H9 (cell line): ENCODE results near the gene HEATR9. TPM values are rescaled to one million over a fixed set of nuclear protein-coding genes. Genes with fewer than 3 reads are reported as not detected.

Source experiments
- DNase-seq: peaks from one replicate; pipeline ENCODE4 v3.0.0-alpha.2; 2017
- H2AFZ ChIP-seq: one replicate; pipeline ENCODE4 v1.6.1; 2013; ENCODE audit warnings: mild to moderate bottlenecking, low read length, control low read depth, moderate library complexity
- H2AK5ac ChIP-seq: 2 replicates; pipeline ENCODE4 v1.6.1; 2013; ENCODE audit warnings: low read length, control low read depth, mixed read lengths; ENCODE audit not compliant: insufficient read length
- H2BK120ac ChIP-seq: one replicate; pipeline ENCODE4 v1.6.1; 2013; ENCODE audit warnings: low read depth, mild to moderate bottlenecking, low read length, control low read depth, inconsistent platforms; ENCODE audit not compliant: poor library complexity, severe bottlenecking
- H2BK12ac ChIP-seq: 2 replicates; pipeline ENCODE4 v1.6.1; 2013; ENCODE audit warnings: low read length, control low read depth, mixed read lengths, low read depth; ENCODE audit not compliant: insufficient read length
- H2BK15ac ChIP-seq: 2 replicates; pipeline ENCODE4 v1.6.1; 2013; ENCODE audit warnings: low read depth, low read length, control low read depth
- H2BK20ac ChIP-seq: one replicate; pipeline ENCODE4 v1.6.1; 2013; ENCODE audit warnings: low read depth, mild to moderate bottlenecking, low read length, control low read depth, inconsistent platforms; ENCODE audit not compliant: poor library complexity, severe bottlenecking
- H2BK5ac ChIP-seq: 2 replicates; pipeline ENCODE4 v1.6.1; 2013; ENCODE audit warnings: low read length, control low read depth, mixed read lengths; ENCODE audit not compliant: insufficient read length
- H3K14ac ChIP-seq: 2 replicates; pipeline ENCODE4 v1.6.1; 2013; ENCODE audit warnings: low read length, control low read depth; ENCODE audit not compliant: insufficient read depth
- H3K18ac ChIP-seq: 2 replicates; pipeline ENCODE4 v1.6.1; 2013; ENCODE audit warnings: low read depth, mild to moderate bottlenecking, mixed read lengths, low read length, control low read depth; ENCODE audit not compliant: insufficient read length
- H3K23ac ChIP-seq: 2 replicates; pipeline ENCODE4 v1.6.1; 2013; ENCODE audit warnings: low read length, control low read depth, mixed read lengths, low read depth; ENCODE audit not compliant: insufficient read length
- H3K23me2 ChIP-seq: 2 replicates; pipeline ENCODE4 v1.6.1; 2013; ENCODE audit warnings: low read depth, mild to moderate bottlenecking, mixed read lengths, low read length, control low read depth; ENCODE audit not compliant: insufficient read length, poor library complexity, severe bottlenecking
- H3K27ac ChIP-seq: 2 replicates; pipeline ENCODE4 v1.5.1; 2013; ENCODE audit warnings: low read length, control low read depth, mixed read lengths, low read depth; ENCODE audit not compliant: insufficient read length
- H3K27me3 ChIP-seq: 2 replicates; pipeline ENCODE4 v1.6.1; 2013; ENCODE audit warnings: low read length, control low read depth, inconsistent platforms; ENCODE audit not compliant: insufficient read depth
- H3K4ac ChIP-seq: 2 replicates; pipeline ENCODE4 v1.6.1; 2013; ENCODE audit warnings: low read depth, mild to moderate bottlenecking, control low read depth, inconsistent platforms, low read length, moderate library complexity
- H3K4me1 ChIP-seq: 2 replicates; pipeline ENCODE4 v1.6.1; 2013; ENCODE audit warnings: low read length, control low read depth, inconsistent platforms; ENCODE audit not compliant: insufficient read depth
- H3K4me2 ChIP-seq: 2 replicates; pipeline ENCODE4 v1.6.1; 2013; ENCODE audit warnings: low read length, control low read depth, mixed read lengths; ENCODE audit not compliant: insufficient read length, insufficient read depth
- H3K56ac ChIP-seq: 2 replicates; pipeline ENCODE4 v1.6.1; 2013; ENCODE audit warnings: low read depth, mild to moderate bottlenecking, mixed read lengths, low read length, control low read depth; ENCODE audit not compliant: insufficient read length
- H3K79me1 ChIP-seq: 2 replicates; pipeline ENCODE4 v1.6.1; 2013; ENCODE audit warnings: low read depth, mild to moderate bottlenecking, moderate library complexity, low read length, control low read depth, inconsistent platforms; ENCODE audit not compliant: insufficient read depth, poor library complexity, severe bottlenecking
- H3K79me2 ChIP-seq: 2 replicates; pipeline ENCODE4 v1.6.1; 2013; ENCODE audit warnings: low read length, control low read depth, inconsistent platforms; ENCODE audit not compliant: insufficient read depth
- H3K9ac ChIP-seq: 2 replicates; pipeline ENCODE4 v1.6.1; 2013; ENCODE audit warnings: low read length, control low read depth, mixed read lengths; ENCODE audit not compliant: insufficient read length; ENCODE audit errors: extremely low read depth
- H3K9me3 ChIP-seq: one replicate; pipeline ENCODE4 v1.6.1; 2013; ENCODE audit warnings: low read depth, low read length, inconsistent platforms; ENCODE audit not compliant: control insufficient read depth
- H3T11ph ChIP-seq: one replicate; pipeline ENCODE4 v1.6.1; 2013; ENCODE audit warnings: mild to moderate bottlenecking, low read length, control low read depth, inconsistent platforms
- H4K20me1 ChIP-seq: one replicate; pipeline ENCODE4 v1.6.1; 2013; ENCODE audit not compliant: control insufficient read depth, insufficient read length, insufficient read depth
- H4K5ac ChIP-seq: 2 replicates; pipeline ENCODE4 v1.6.1; 2013; ENCODE audit warnings: low read depth, mild to moderate bottlenecking, mixed read lengths, low read length, control low read depth; ENCODE audit not compliant: insufficient read length
- H4K8ac ChIP-seq: replicated peaks from 2 replicates; pipeline ENCODE4 v1.6.1; 2013; ENCODE audit warnings: low read length, control low read depth, mixed read lengths, low read depth; ENCODE audit not compliant: insufficient read length
- H4K91ac ChIP-seq: 2 replicates; pipeline ENCODE4 v1.6.1; 2013; ENCODE audit warnings: low read depth, mild to moderate bottlenecking, moderate library complexity, mixed read lengths, low read length, control low read depth; ENCODE audit not compliant: insufficient read length
- H3K27ac Mint-ChIP-seq, 3 experiments: 2 replicates in 2 of 3; 3 replicates in 1 of 3; pipeline ENCODE4 v1.8.0; 2020 to 2021; ENCODE audit warnings: mixed read lengths in 3 of 3, mild to moderate bottlenecking in 1 of 3, moderate library complexity in 1 of 3
- H3K27me3 Mint-ChIP-seq: 2 replicates; pipeline ENCODE4 v1.8.0; 2021; ENCODE audit warnings: low read depth, mild to moderate bottlenecking, moderate library complexity, mixed read lengths
- H3K36me3 Mint-ChIP-seq, 3 experiments: 2 replicates in 2 of 3; 3 replicates in 1 of 3; pipeline ENCODE4 v1.8.0; 2020 to 2021; ENCODE audit warnings: low read depth in 3 of 3, mixed read lengths in 3 of 3; ENCODE audit not compliant: insufficient read depth in 1 of 3
- H3K4me1 Mint-ChIP-seq, 2 experiments: 2 replicates each; pipeline ENCODE4 v1.8.0; 2020; ENCODE audit warnings: mixed read lengths in 2 of 2
- H3K4me3 Mint-ChIP-seq, 2 experiments: 2 replicates in 1 of 2; 3 replicates in 1 of 2; pipeline ENCODE4 v1.8.0; 2020 to 2021; ENCODE audit warnings: mild to moderate bottlenecking in 2 of 2, mixed read lengths in 2 of 2, moderate library complexity in 1 of 2
- H3K9me3 Mint-ChIP-seq, 2 experiments: 2 replicates in 1 of 2; 3 replicates in 1 of 2; pipeline ENCODE4 v1.8.0; 2020; ENCODE audit warnings: mild to moderate bottlenecking in 2 of 2, mixed read lengths in 2 of 2, moderate library complexity in 1 of 2
- WGBS: extraction: QIAGEN DNeasy Blood & Tissue Kit; methylation state at CpG from one replicate; pipeline ENCODE4 v1.1.7; 2013; ENCODE audit warnings: missing lambda C conversion rate, low lambda C conversion rate, mixed read lengths; ENCODE audit not compliant: insufficient read length; ENCODE audit errors: extremely low coverage; 5-methylcytosine and 5-hydroxymethylcytosine counted together
- total RNA-seq: library from RNA; stranded (reverse); gene quantifications from 2 replicates; pipeline ENCODE4 v1.2.1, GENCODE V29; 2021
- TF ChIP-seq, protein P1 (sequence below): fragments of 200-600 bp; sonication (generic); conservative IDR thresholded peaks from 3 replicates; pipeline ENCODE4 v1.8.0; 2021; ENCODE audit warnings: antibody characterized with exemption, mild to moderate bottlenecking

The HEATR9 gene
- total RNA-seq, 1 experiment from 2014 or later, result not detected

- TF ChIP-seq, protein P1, sequence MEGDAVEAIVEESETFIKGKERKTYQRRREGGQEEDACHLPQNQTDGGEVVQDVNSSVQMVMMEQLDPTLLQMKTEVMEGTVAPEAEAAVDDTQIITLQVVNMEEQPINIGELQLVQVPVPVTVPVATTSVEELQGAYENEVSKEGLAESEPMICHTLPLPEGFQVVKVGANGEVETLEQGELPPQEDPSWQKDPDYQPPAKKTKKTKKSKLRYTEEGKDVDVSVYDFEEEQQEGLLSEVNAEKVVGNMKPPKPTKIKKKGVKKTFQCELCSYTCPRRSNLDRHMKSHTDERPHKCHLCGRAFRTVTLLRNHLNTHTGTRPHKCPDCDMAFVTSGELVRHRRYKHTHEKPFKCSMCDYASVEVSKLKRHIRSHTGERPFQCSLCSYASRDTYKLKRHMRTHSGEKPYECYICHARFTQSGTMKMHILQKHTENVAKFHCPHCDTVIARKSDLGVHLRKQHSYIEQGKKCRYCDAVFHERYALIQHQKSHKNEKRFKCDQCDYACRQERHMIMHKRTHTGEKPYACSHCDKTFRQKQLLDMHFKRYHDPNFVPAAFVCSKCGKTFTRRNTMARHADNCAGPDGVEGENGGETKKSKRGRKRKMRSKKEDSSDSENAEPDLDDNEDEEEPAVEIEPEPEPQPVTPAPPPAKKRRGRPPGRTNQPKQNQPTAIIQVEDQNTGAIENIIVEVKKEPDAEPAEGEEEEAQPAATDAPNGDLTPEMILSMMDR, result no peak
- Histone ChIP-seq H3K56ac (no peak overlapping the region), H3K23ac (no peak overlapping the region), H3K23me2 (peaks cover 4% of the 10 kb centered on the region), H4K91ac (no peak overlapping the region), H4K8ac (no peak overlapping the region), H3K14ac (no peak overlapping the region), H2AK5ac (no peak overlapping the region), H3K27ac (no peak overlapping the region), H3K27me3 (no peaks in the 10 kb centered on the region), H2BK12ac (no peak overlapping the region), H2BK20ac (no peak overlapping the region), H3K9ac (no peak overlapping the region), H3K18ac (no peak overlapping the region), H3T11ph (no peak overlapping the region), H2AFZ (no peak overlapping the region), H3K4me2 (no peak overlapping the region), H3K79me2 (peaks cover 34% of the 10 kb centered on the region; the same call in 1 of the 2 replicates), H3K4ac (no peak overlapping the region), H4K5ac (no peak overlapping the region), H3K79me1 (peaks cover 2% of the 10 kb centered on the region), H2BK5ac (no peak overlapping the region), H3K9me3 (no peaks in the 10 kb centered on the region), H3K4me1 (peaks cover 2% of the 10 kb centered on the region; the same call in 1 of the 2 replicates), H2BK120ac (no peak overlapping the region), H2BK15ac (no peak overlapping the region), H4K20me1 (no peaks in the 10 kb centered on the region)
- H3K9me3 Mint-ChIP-seq, result no peaks in the 10 kb centered on the region
- peaks cover 39 to 40% of the 10 kb centered on the region in 2 experiments for H3K4me1 Mint-ChIP-seq
- H3K27ac Mint-ChIP-seq, result no peak overlapping the region
- peak overlapping the region; percentile 38 to 43; a peak in 4 of 5 replicates for H3K4me3 Mint-ChIP-seq
- WGBS, result no CpG with 5 or more reads among the region's 6 CpGs
- no peaks in the 10 kb centered on the region; the same call in 1 of the 2 replicates for H3K27me3 Mint-ChIP-seq
- no peak for DNase-seq
- H3K36me3 Mint-ChIP-seq, result peaks cover 23 to 51% (median 30%) of the 10 kb centered on the region in 3 experiments; a peak in 6 of 7 replicates
Measured at GRCh38 chr17:35811759-35812158, 56.9 kb downstream of the HEATR9 start.
